ENCODE results near the gene KLF14.
"Not testable (repeated sequence)": the region's sequence is repeated elsewhere in the genome, so short reads cannot be mapped to it uniquely, and the experiment has no call there.

The KLF14 gene

GRCh38 chr7:130708001-130708400 is 26.0 kb downstream of the KLF14 start:
- DNase-seq (ENCODE audit: low read depth), result no peak
- peaks cover 15% of the 10 kb centered on the region for H3K27me3 ChIP-seq (replicated peaks; ENCODE audit: control insufficient read depth, insufficient read depth, low read length)
- H3K9me3 ChIP-seq (ENCODE audit: control insufficient read depth, low read length), result peaks cover 21% of the 10 kb centered on the region
- H3K36me3 ChIP-seq (ENCODE audit: control insufficient read depth, insufficient read depth, low read length, severe bottlenecking), result no peaks in the 10 kb centered on the region
- H3K4me1 ChIP-seq (ENCODE audit: control insufficient read depth, insufficient read depth, low read length), result no peaks in the 10 kb centered on the region
- H3K4me3 ChIP-seq (ENCODE audit: low read length), result no peak overlapping the region
- no peak overlapping the region for H3K9ac ChIP-seq (ENCODE audit: low read length)

GRCh38 chr7:130703851-130704250 is 30.2 kb downstream of the KLF14 start:
- Histone ChIP-seq H3K4me3 (ENCODE audit: low read length) (no peak overlapping the region), H3K27me3 (replicated peaks; ENCODE audit: control insufficient read depth, insufficient read depth, low read length) (no peaks in the 10 kb centered on the region), H3K9ac (ENCODE audit: low read length) (no peak overlapping the region), H3K4me1 (ENCODE audit: control insufficient read depth, insufficient read depth, low read length) (peaks cover 5% of the 10 kb centered on the region), H3K9me3 (ENCODE audit: control insufficient read depth, low read length) (peaks cover 16% of the 10 kb centered on the region), H3K36me3 (ENCODE audit: control insufficient read depth, insufficient read depth, low read length, severe bottlenecking) (no peaks in the 10 kb centered on the region)
- no peak for DNase-seq (ENCODE audit: low read depth)

DNA sequence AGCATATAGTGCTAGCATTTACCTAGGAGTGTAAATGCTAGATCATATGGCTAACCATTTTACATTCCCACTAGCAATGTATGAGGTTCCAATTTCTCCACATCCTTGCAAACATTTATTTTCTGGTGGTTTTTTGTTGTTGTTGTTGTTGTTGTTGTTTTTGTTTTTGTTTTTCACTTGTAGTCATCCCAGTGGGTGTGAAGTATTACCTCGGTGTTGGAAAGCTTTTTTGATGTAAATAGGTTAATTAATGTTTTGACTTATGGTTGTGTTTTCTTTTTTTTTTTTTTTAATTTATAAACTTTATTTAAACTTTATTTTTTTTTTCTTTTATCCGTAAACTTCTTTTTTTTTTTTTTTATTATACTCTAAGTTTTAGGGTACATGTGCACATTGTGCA is 32.4 kb downstream of the KLF14 start:
- no peaks in the 10 kb centered on the region for H3K27me3 ChIP-seq (replicated peaks; ENCODE audit: control insufficient read depth, insufficient read depth, low read length)
- H3K9me3 ChIP-seq (ENCODE audit: control insufficient read depth, low read length), result peaks cover 5% of the 10 kb centered on the region
- no peak overlapping the region for H3K4me3 ChIP-seq (ENCODE audit: low read length)
- no peaks in the 10 kb centered on the region for H3K36me3 ChIP-seq (ENCODE audit: control insufficient read depth, insufficient read depth, low read length, severe bottlenecking)
- peaks cover 10% of the 10 kb centered on the region for H3K4me1 ChIP-seq (ENCODE audit: control insufficient read depth, insufficient read depth, low read length)
- DNase-seq (ENCODE audit: low read depth), result no peak
- H3K9ac ChIP-seq (ENCODE audit: low read length), result no peak overlapping the region

DNA sequence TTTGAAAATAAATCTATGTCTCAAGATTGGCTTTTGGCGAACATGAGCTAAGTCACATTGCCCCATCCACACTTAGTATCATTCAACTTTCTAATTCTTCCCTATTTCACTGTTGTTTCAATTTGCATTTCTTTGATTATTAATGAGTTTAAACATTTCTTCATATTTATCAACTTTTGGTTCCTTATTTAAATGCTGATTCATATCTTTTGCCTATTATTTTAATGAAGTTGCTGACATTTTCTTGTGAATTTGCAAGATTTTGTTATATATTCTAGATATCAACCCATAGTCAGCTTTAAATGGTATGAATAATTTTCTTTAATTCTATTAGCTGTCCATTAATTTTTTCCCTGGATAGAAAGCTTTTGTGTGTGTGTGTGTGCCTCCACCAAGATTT is 33.2 kb downstream of the KLF14 start:
- no peaks in the 10 kb centered on the region for H3K36me3 ChIP-seq (ENCODE audit: control insufficient read depth, insufficient read depth, low read length, severe bottlenecking)
- no peaks in the 10 kb centered on the region for H3K9me3 ChIP-seq (ENCODE audit: control insufficient read depth, low read length)
- peaks cover 10% of the 10 kb centered on the region for H3K4me1 ChIP-seq (ENCODE audit: control insufficient read depth, insufficient read depth, low read length)

DNA sequence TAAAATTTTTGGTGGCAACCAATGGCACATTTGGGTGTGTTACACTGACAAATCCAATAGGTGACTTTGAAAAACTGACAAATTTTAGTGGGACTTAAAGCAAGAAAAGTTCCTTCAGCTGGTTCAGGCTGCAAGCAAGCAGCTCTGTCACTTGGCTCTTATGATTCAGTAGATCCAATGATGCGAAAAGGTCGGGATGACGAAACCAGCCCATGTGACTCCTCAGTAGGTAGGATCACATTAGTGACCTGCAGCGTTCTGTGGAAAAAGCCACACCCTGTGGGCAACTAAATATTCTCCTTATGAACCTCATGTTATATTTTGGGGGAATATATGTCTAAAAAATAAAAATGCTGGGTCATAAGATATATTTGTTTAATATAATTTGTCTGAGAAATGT is 34.3 kb downstream of the KLF14 start:
- H3K36me3 ChIP-seq (ENCODE audit: control insufficient read depth, insufficient read depth, low read length, severe bottlenecking), result no peaks in the 10 kb centered on the region
- peaks cover 10% of the 10 kb centered on the region for H3K4me1 ChIP-seq (ENCODE audit: control insufficient read depth, insufficient read depth, low read length)
- H3K27me3 ChIP-seq (replicated peaks; ENCODE audit: control insufficient read depth, insufficient read depth, low read length), result no peaks in the 10 kb centered on the region
- no peak overlapping the region for H3K4me3 ChIP-seq (ENCODE audit: low read length)
- no peaks in the 10 kb centered on the region for H3K9me3 ChIP-seq (ENCODE audit: control insufficient read depth, low read length)
- no peak overlapping the region for H3K9ac ChIP-seq (ENCODE audit: low read length)
- no peak for DNase-seq (ENCODE audit: low read depth)

More for the DNA sequence above, 33.2 kb downstream of the KLF14 start:
- no peak overlapping the region for H3K9ac ChIP-seq (ENCODE audit: low read length)
- H3K27me3 ChIP-seq (replicated peaks; ENCODE audit: control insufficient read depth, insufficient read depth, low read length), result no peaks in the 10 kb centered on the region
- DNase-seq (ENCODE audit: low read depth), result no peak
- no peak overlapping the region for H3K4me3 ChIP-seq (ENCODE audit: low read length)

DNA sequence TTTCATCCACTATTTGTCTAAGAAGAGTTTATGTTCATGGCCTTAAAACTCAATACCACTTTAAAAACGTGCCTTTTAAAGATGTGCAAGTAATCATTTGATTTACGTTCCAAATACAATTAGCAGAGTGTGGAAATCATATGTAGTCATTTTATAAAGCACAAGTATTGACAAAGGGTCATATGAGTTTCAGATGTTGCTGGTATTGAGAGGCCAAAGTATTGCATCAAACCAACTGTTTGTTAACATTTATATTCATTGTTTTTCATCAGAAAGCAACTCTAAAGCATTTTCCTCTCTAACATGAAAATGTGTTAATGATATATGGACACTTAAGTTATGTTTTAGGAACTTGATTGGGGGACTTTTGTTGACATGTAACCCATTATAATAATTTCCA is 36.2 kb downstream of the KLF14 start:
- DNase-seq (ENCODE audit: low read depth), result peak; percentile 21
- no peak overlapping the region for H3K4me3 ChIP-seq (ENCODE audit: low read length)
- no peaks in the 10 kb centered on the region for H3K9me3 ChIP-seq (ENCODE audit: control insufficient read depth, low read length)
- peaks cover 10% of the 10 kb centered on the region for H3K4me1 ChIP-seq (ENCODE audit: control insufficient read depth, insufficient read depth, low read length)
- no peaks in the 10 kb centered on the region for H3K27me3 ChIP-seq (replicated peaks; ENCODE audit: control insufficient read depth, insufficient read depth, low read length)
- no peak overlapping the region for H3K9ac ChIP-seq (ENCODE audit: low read length)
- H3K36me3 ChIP-seq (ENCODE audit: control insufficient read depth, insufficient read depth, low read length, severe bottlenecking), result no peaks in the 10 kb centered on the region

DNA sequence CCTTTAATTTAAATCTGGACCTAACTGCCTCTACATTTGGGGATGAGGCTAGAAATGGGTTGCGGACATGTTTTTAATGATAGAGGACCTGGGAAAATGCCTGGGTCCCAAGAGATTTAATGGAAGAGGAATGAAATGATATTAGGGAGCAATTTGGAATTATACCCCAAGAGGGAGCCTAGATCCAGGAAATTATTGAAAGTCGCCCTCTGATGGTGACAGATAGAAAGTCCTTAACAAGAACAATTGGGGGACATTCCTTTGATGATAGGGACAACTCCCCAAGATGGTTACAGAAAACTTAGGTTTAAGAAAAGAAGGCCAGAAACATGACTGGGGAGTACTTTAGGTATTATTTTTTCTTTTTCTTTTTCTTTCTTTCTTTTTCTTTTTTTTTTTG is 38.2 kb downstream of the KLF14 start:
- Histone ChIP-seq H3K27me3 (replicated peaks; ENCODE audit: control insufficient read depth, insufficient read depth, low read length) (no peaks in the 10 kb centered on the region), H3K9me3 (ENCODE audit: control insufficient read depth, low read length) (no peaks in the 10 kb centered on the region), H3K9ac (ENCODE audit: low read length) (no peak overlapping the region), H3K4me1 (ENCODE audit: control insufficient read depth, insufficient read depth, low read length) (peaks cover 10% of the 10 kb centered on the region), H3K36me3 (ENCODE audit: control insufficient read depth, insufficient read depth, low read length, severe bottlenecking) (no peaks in the 10 kb centered on the region), H3K4me3 (ENCODE audit: low read length) (no peak overlapping the region)
- DNase-seq (ENCODE audit: low read depth), result peak; percentile 66

DNA sequence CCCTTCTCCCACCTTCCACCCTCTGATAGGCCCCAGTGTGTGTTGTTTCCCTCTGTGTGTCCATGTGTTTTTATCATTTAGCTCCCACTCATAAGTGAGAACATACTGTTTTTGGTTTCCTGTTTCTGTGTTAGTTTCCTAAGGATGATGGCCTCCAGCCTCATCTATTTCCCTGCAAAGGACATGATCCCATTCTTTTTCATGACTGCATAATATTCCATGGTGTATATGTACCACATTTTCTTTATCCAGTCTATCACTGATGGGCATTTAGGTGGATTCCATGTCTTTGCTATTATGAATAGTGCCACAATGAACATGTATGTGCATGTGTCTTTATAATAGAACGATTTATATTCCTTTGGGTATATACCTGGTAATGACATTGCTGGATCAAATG is 41.6 kb downstream of the KLF14 start:
- not testable (repeated sequence) for H3K9ac ChIP-seq (ENCODE audit: low read length); H3K36me3 ChIP-seq (ENCODE audit: control insufficient read depth, insufficient read depth, low read length, severe bottlenecking); DNase-seq (ENCODE audit: low read depth); H3K27me3 ChIP-seq (replicated peaks; ENCODE audit: control insufficient read depth, insufficient read depth, low read length); H3K4me3 ChIP-seq (ENCODE audit: low read length); H3K4me1 ChIP-seq (ENCODE audit: control insufficient read depth, insufficient read depth, low read length); H3K9me3 ChIP-seq (ENCODE audit: control insufficient read depth, low read length)

DNA sequence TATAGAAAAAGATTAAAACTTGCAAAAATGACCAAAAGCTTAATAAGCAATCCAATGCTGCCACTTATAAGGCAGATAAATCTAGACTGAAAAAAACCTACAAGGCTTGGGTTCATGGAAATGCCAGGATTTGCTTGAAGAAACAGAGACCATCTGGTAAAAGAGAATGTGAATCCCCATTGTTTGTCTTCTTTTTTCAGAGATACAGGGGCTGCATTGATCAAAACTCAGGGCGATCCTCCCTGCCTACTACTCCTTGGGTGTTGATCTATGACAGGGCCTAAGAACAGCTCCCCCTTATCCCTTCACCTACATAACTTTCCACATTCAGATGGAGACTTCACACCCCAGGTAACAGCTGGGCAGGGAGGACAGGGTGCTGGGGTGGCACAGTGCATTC is 44.3 kb downstream of the KLF14 start:
- DNase-seq (ENCODE audit: low read depth), result no peak
- H3K36me3 ChIP-seq (ENCODE audit: control insufficient read depth, insufficient read depth, low read length, severe bottlenecking), result no peaks in the 10 kb centered on the region

GRCh38 chr7:130683026-130683425 is 51.0 kb downstream of the KLF14 start:
- Histone ChIP-seq H3K9ac (ENCODE audit: low read length) (no peak overlapping the region), H3K4me3 (ENCODE audit: low read length) (no peak overlapping the region), H3K4me1 (ENCODE audit: control insufficient read depth, insufficient read depth, low read length) (no peaks in the 10 kb centered on the region), H3K27me3 (replicated peaks; ENCODE audit: control insufficient read depth, insufficient read depth, low read length) (peaks cover 5% of the 10 kb centered on the region), H3K9me3 (ENCODE audit: control insufficient read depth, low read length) (no peaks in the 10 kb centered on the region), H3K36me3 (ENCODE audit: control insufficient read depth, insufficient read depth, low read length, severe bottlenecking) (no peaks in the 10 kb centered on the region)
- peak; percentile 33 for DNase-seq (ENCODE audit: low read depth)

More for the DNA sequence above, 44.3 kb downstream of the KLF14 start:
- Histone ChIP-seq H3K4me3 (ENCODE audit: low read length) (no peak overlapping the region), H3K9ac (ENCODE audit: low read length) (no peak overlapping the region), H3K27me3 (replicated peaks; ENCODE audit: control insufficient read depth, insufficient read depth, low read length) (no peaks in the 10 kb centered on the region), H3K4me1 (ENCODE audit: control insufficient read depth, insufficient read depth, low read length) (no peaks in the 10 kb centered on the region), H3K9me3 (ENCODE audit: control insufficient read depth, low read length) (peaks cover 3% of the 10 kb centered on the region)

Measured in adipocyte (in vitro differentiated cells).